Lung (tissue), 12 donors: ENCODE measurements around the gene EIF3D. TPM values are rescaled to one million over a fixed set of nuclear protein-coding genes. Genes with fewer than 3 reads are reported as not detected.
A peak's percentile ranks its signal among the peaks of the same experiment; 100 is the strongest.
"Not testable (repeated sequence)": the region's sequence is repeated elsewhere in the genome, so short reads cannot be mapped to it uniquely, and the experiment has no call there.

Experiments used
- ATAC-seq: fragments of 200-7000 bp; cut with Tn5 transposase; one replicate; pipeline ENCODE4 v1.9.1; 2020; ENCODE audit warnings: moderate number of reproducible peaks; ENCODE audit not compliant: insufficient read depth, low FRiP score
- DNase-seq, 3 donors: peaks; one replicate each; pipeline ENCODE4 v3.0.0-alpha.2; 2013 to 2017
- H3K27ac ChIP-seq, 2 donors: one replicate each; pipeline ENCODE4 v1.5.1; 2013; ENCODE audit warnings: mild to moderate bottlenecking in 2 of 2, moderate library complexity in 2 of 2, control low read depth in 1 of 2, inconsistent platforms in 1 of 2, low read depth in 1 of 2, low read length in 1 of 2
- H3K27me3 ChIP-seq, 3 donors: one replicate each; pipeline ENCODE4 v1.5.1; 2013; ENCODE audit warnings: low read length in 2 of 3; ENCODE audit not compliant: control insufficient read depth in 3 of 3, insufficient read depth in 3 of 3
- H3K36me3 ChIP-seq, 4 donors: one replicate each; pipeline ENCODE4 v1.5.1; 2013; ENCODE audit warnings: low read length in 4 of 4, mild to moderate bottlenecking in 1 of 4, moderate library complexity in 1 of 4; ENCODE audit not compliant: control insufficient read depth in 4 of 4, insufficient read depth in 4 of 4
- H3K4me1 ChIP-seq, 5 donors: one replicate each; pipeline ENCODE4 v1.5.1; 2013; ENCODE audit warnings: low read length in 5 of 5, mild to moderate bottlenecking in 2 of 5, moderate library complexity in 1 of 5; ENCODE audit not compliant: control insufficient read depth in 5 of 5, insufficient read depth in 5 of 5
- H3K4me3 ChIP-seq: one replicate; pipeline ENCODE4 v1.5.1; 2013; ENCODE audit warnings: mild to moderate bottlenecking, control low read depth, moderate library complexity
- H3K9ac ChIP-seq, 2 donors: one replicate each; pipeline ENCODE4 v1.5.1; 2013; ENCODE audit warnings: low read length in 2 of 2, control low read depth in 1 of 2; ENCODE audit not compliant: insufficient read depth in 1 of 2
- H3K9me3 ChIP-seq, 4 donors: one replicate each; pipeline ENCODE4 v1.5.1; 2013; ENCODE audit warnings: low read length in 3 of 4, mild to moderate bottlenecking in 1 of 4, moderate library complexity in 1 of 4; ENCODE audit not compliant: control insufficient read depth in 4 of 4, insufficient read depth in 3 of 4
- CTCF ChIP-seq: IDR thresholded peaks from 2 replicates; pipeline ENCODE4 v1.5.1; 2012; ENCODE audit warnings: mild to moderate bottlenecking; ENCODE audit errors: control extremely low read depth, extremely low read depth
- WGBS, 2 donors: extraction: QIAGEN DNeasy Blood & Tissue Kit; methylation state at CpG; one replicate each; pipeline ENCODE4 v1.1.7; 2013; 5-methylcytosine and 5-hydroxymethylcytosine counted together
- polyA plus RNA-seq, 2 donors: library from polyadenylated mRNA; stranded (reverse); fragments of 200-250 nt; gene quantifications; one replicate each; pipeline ENCODE4 v1.2.1, GENCODE V29; 2013
- total RNA-seq, 2 donors: library from RNA; depleted of rRNA in 1 of 2; stranded (reverse); fragments of >200 nt in 1 of 2; gene quantifications; one replicate each; pipeline ENCODE4 v1.2.1, GENCODE V29; 2014 to 2021
- donor health status: control.
- donor health status: control.
- donor health status: Bipolar disorder and iron deficiency.
- donor health status: healthy.
- donor health status: DM: yes; HTN: yes; CAD: no.

EIF3D gene
- total and polyA plus RNA-seq, 4 donors = 123 to 221 (median 174) TPM

GRCh38 chr22:36540867-36541642, 12.1 kb upstream of the EIF3D start:
- Histone ChIP-seq H3K27ac (no peak overlapping the region), H3K9me3 (no peaks in the 10 kb centered on the region), H3K4me1 (no peaks in the 10 kb centered on the region), H3K36me3 (no peaks in the 10 kb centered on the region), H3K4me3 (no peak overlapping the region), H3K27me3 (no peaks in the 10 kb centered on the region), H3K9ac (no peak overlapping the region)
- ATAC-seq (no peak), DNase-seq (peak in 2 of 3 donors; percentile 21 to 46)
- WGBS, 2 donors = 77 to 84% methylated on average over 12 of the region's 12 CpGs
- no peak for TF ChIP-seq CTCF

GRCh38 chr22:36538529-36538928, 9.6 kb upstream of the EIF3D start:
- no peaks in the 10 kb centered on the region for H3K4me1 ChIP-seq
- no peaks in the 10 kb centered on the region for H3K27me3 ChIP-seq
- TF ChIP-seq CTCF = no peak
- no peak overlapping the region for H3K27ac ChIP-seq
- DNase-seq = no peak
- no peaks in the 10 kb centered on the region for H3K36me3 ChIP-seq
- no peak for ATAC-seq
- H3K9ac ChIP-seq = no peak overlapping the region
- H3K4me3 ChIP-seq = no peak overlapping the region
- 62 to 80% methylated on average over 7 of the region's 7 CpGs for WGBS, 2 donors
- no peaks in the 10 kb centered on the region for H3K9me3 ChIP-seq

GRCh38 chr22:36536717-36537116, 7.8 kb upstream of the EIF3D start:
- peak; percentile 22 to 64 (median 55) for DNase-seq
- Histone ChIP-seq H3K9me3 (no peaks in the 10 kb centered on the region), H3K4me1 (no peaks in the 10 kb centered on the region), H3K27me3 (no peaks in the 10 kb centered on the region), H3K27ac (no peak overlapping the region), H3K4me3 (no peak overlapping the region), H3K36me3 (no peaks in the 10 kb centered on the region), H3K9ac (peak overlapping the region in 1 of 2 donors; percentile 8)
- TF ChIP-seq CTCF = no peak
- 58 to 85% methylated on average over 7 of the region's 7 CpGs for WGBS, 2 donors
- ATAC-seq = no peak

- WGBS, 2 donors = 79 to 89% methylated on average over 4 of the region's 4 CpGs
- not testable (repeated sequence) for H3K27me3 ChIP-seq, ATAC-seq, H3K27ac ChIP-seq, H3K9ac ChIP-seq, DNase-seq, H3K4me1 ChIP-seq, H3K36me3 ChIP-seq, H3K4me3 ChIP-seq, H3K9me3 ChIP-seq
Measured at GRCh38 chr22:36533320-36533719, 4.4 kb upstream of the EIF3D start.
